GM12878 (cell line): ENCODE results near the gene TGFBR1. TPM values are rescaled to one million over a fixed set of nuclear protein-coding genes. Genes with fewer than 3 reads are reported as not detected.

Experiments used
- ATAC-seq: fragments of 200-7000 bp; cut with Tn5 transposase; 3 replicates; pipeline ENCODE4 v1.9.1; 2020; ENCODE audit warnings: mild to moderate bottlenecking, moderate library complexity
- BruUV-seq: library from RNA; stranded (reverse); fragments of 400-500 nt; replicated peaks from 2 replicates; lab custom pipeline; 2021; lab: Mats Ljungman, UMichigan
- CTCF ChIA-PET: fragments of 300-600 bp; sonication (Branson Sonifier 250); formaldehyde crosslinking; extraction: SDS; loops from one replicate; lab custom pipeline; 2021; ENCODE audit warnings: inconsistent platforms; lab: Yijun Ruan, JAX
- POLR2A ChIA-PET: fragments of 350-600 bp; formaldehyde crosslinking; extraction: SDS; loops from one replicate; lab custom pipeline; 2021; ENCODE audit warnings: inconsistent platforms; lab: Charles Lee
- RAD21 ChIA-PET: fragments of 300-600 bp; sonication (Branson Sonifier 250); formaldehyde crosslinking; loops from one replicate; lab custom pipeline; 2023; ENCODE audit warnings: antibody characterized with exemption; ENCODE audit not compliant: unreplicated experiment; lab: Charles Lee
- SMC1A ChIA-PET: fragments of 300-600 bp; sonication (Branson Sonifier 250); formaldehyde crosslinking; loops from one replicate; lab custom pipeline; 2023; ENCODE audit not compliant: unreplicated experiment, uncharacterized antibody; lab: Charles Lee
- DNase-seq: peaks from one replicate; pipeline ENCODE4 v3.0.0-alpha.2; 2011; ENCODE audit warnings: low read depth, low spot score
- FAIRE-seq: peaks from 3 replicates; lab custom pipeline; 2011; peaks lifted over from hg19 to GRCh38; lab: Jason Lieb, UNC
- H2AFZ ChIP-seq: 2 replicates; pipeline ENCODE4 v1.6.0; 2011; ENCODE audit warnings: low read depth, low read length, control low read depth; ENCODE audit not compliant: control insufficient read depth
- H3K27ac ChIP-seq: 2 replicates; pipeline ENCODE4 v1.5.1; 2011; ENCODE audit warnings: control low read depth; ENCODE audit not compliant: control insufficient read depth, insufficient read depth
- H3K27me3 ChIP-seq, 2 experiments: replicated peaks in 1 of 2; 2 replicates each; pipeline versions ENCODE4 v1.6.0 to v1.6.1; 2011; ENCODE audit warnings: low read length in 1 of 2; ENCODE audit not compliant: control insufficient read depth in 2 of 2, insufficient read depth in 2 of 2
- H3K36me3 ChIP-seq, 2 experiments: 2 replicates each; pipeline ENCODE4 v1.5.1; 2011; ENCODE audit warnings: low read length in 1 of 2; ENCODE audit not compliant: control insufficient read depth in 2 of 2, insufficient read depth in 2 of 2
- H3K4me1 ChIP-seq: 2 replicates; pipeline ENCODE4 v1.6.1; 2011; ENCODE audit warnings: mild to moderate bottlenecking, low read length, moderate library complexity, mixed read lengths; ENCODE audit not compliant: control insufficient read depth, insufficient read depth
- H3K4me2 ChIP-seq: 2 replicates; pipeline ENCODE4 v1.6.0; 2011; ENCODE audit warnings: control low read depth; ENCODE audit not compliant: control insufficient read depth, insufficient read depth
- H3K4me3 ChIP-seq: fragments of 200-600 bp; sonication (generic); 2 replicates; pipeline ENCODE4 v1.5.1; 2016
- H3K79me2 ChIP-seq: 2 replicates; pipeline ENCODE4 v1.6.0; 2011; ENCODE audit warnings: low read length; ENCODE audit not compliant: control insufficient read depth, insufficient read depth
- H3K9ac ChIP-seq: 2 replicates; pipeline ENCODE4 v1.8.0; 2011; ENCODE audit warnings: low read length, control low read depth, mixed read lengths; ENCODE audit not compliant: control insufficient read depth, insufficient read depth
- H3K9me3 ChIP-seq: replicated peaks from 3 replicates; pipeline ENCODE4 v1.5.1; 2011; ENCODE audit warnings: mild to moderate bottlenecking, low read length; ENCODE audit not compliant: control insufficient read depth, insufficient read depth
- H4K20me1 ChIP-seq: 2 replicates; pipeline ENCODE4 v1.6.0; 2011; ENCODE audit not compliant: control insufficient read depth, insufficient read depth
- BCLAF1 ChIP-seq: fragments of 450-650 bp; IDR thresholded peaks from 2 replicates; pipeline ENCODE4 v1.6.1; 2017; ENCODE audit warnings: antibody characterized with exemption, mild to moderate bottlenecking, moderate library complexity
- CEBPB ChIP-seq, 2 experiments: fragments of 150-350 bp in 1 of 2; IDR thresholded peaks; 2 replicates each; pipeline ENCODE4 v1.6.1; 2012 to 2014; ENCODE audit warnings: low read depth in 2 of 2, low read length in 2 of 2, borderline replicate concordance in 1 of 2, inconsistent platforms in 1 of 2
- CEBPZ ChIP-seq: fragments of 150-350 bp; IDR thresholded peaks from 2 replicates; pipeline ENCODE4 v1.6.1; 2016; ENCODE audit warnings: low read depth, low read length
- DPF2 ChIP-seq: fragments of 450-650 bp; IDR thresholded peaks from 2 replicates; pipeline ENCODE4 v1.6.1; 2017; ENCODE audit warnings: mild to moderate bottlenecking
- EGR1 ChIP-seq, 2 experiments: IDR thresholded peaks; 1 replicate in 1 of 2; 2 replicates in 1 of 2; pipeline ENCODE4 v1.6.1; 2011 to 2012; ENCODE audit warnings: low read depth in 2 of 2, low read length in 2 of 2, borderline replicate concordance in 1 of 2, mild to moderate bottlenecking in 1 of 2, moderate library complexity in 1 of 2
- MLLT1 ChIP-seq: fragments of 450-650 bp; IDR thresholded peaks from 2 replicates; pipeline ENCODE4 v1.6.1; 2016; ENCODE audit warnings: mild to moderate bottlenecking
- MXI1 ChIP-seq: fragments of 150-350 bp; IDR thresholded peaks from 2 replicates; pipeline ENCODE4 v1.6.1; 2011; ENCODE audit warnings: low read depth, mild to moderate bottlenecking, inconsistent platforms, low read length, improper control_type of control experiment
- PML ChIP-seq: IDR thresholded peaks from 2 replicates; pipeline ENCODE4 v1.6.1; 2012; ENCODE audit warnings: low read length, inconsistent platforms
- RCOR1 ChIP-seq: conservative IDR thresholded peaks from 2 replicates; pipeline ENCODE4 v1.6.1; 2012; ENCODE audit warnings: low read depth, low read length, improper control_type of control experiment
- SIN3A ChIP-seq: IDR thresholded peaks from 2 replicates; pipeline ENCODE4 v1.6.1; 2012; ENCODE audit warnings: low read depth, low read length, improper control_type of control experiment
- SMAD1 ChIP-seq: fragments of 450-650 bp; IDR thresholded peaks from 2 replicates; pipeline ENCODE4 v1.6.1; 2018; ENCODE audit warnings: mild to moderate bottlenecking, low read depth; ENCODE audit not compliant: partially characterized antibody
- TCF3 ChIP-seq: IDR thresholded peaks from 2 replicates; pipeline ENCODE4 v1.6.1; 2012; ENCODE audit warnings: low read depth, mild to moderate bottlenecking, low read length, borderline replicate concordance; ENCODE audit not compliant: insufficient read depth
- USF2 ChIP-seq: IDR thresholded peaks from 2 replicates; pipeline ENCODE4 v1.6.1; 2011; ENCODE audit warnings: low read depth, low read length, improper control_type of control experiment, borderline replicate concordance
- ZNF384 ChIP-seq: IDR thresholded peaks from 2 replicates; pipeline ENCODE4 v1.6.1; 2012; ENCODE audit warnings: low read depth, mild to moderate bottlenecking, low read length, improper control_type of control experiment, borderline replicate concordance
- WGBS: methylation state at CpG from one replicate; pipeline ENCODE4 v1.1.6; 2016; ENCODE audit warnings: low lambda C conversion rate; ENCODE audit not compliant: insufficient replicate concordance, insufficient coverage; ENCODE audit errors: missing lambda C conversion rate; 5-methylcytosine and 5-hydroxymethylcytosine counted together
- in situ Hi-C: fragments of 300-500 bp; cut with MboI; formaldehyde crosslinking; loops from 9 replicates; pipeline ENCODE4 v1.14.3; 2018; ENCODE audit warnings: mixed read lengths
- intact Hi-C: fragments of 100-400 bp; cut with micrococcal nuclease; formaldehyde crosslinking; loops from one replicate; pipeline ENCODE4 v1.14.2; 2022; ENCODE audit not compliant: unreplicated experiment
- polyA plus RNA-seq, 11 experiments: library from polyadenylated mRNA; depleted of rRNA in 4 of 11; unstranded in 6 of 11; stranded (reverse) in 5 of 11; fragments of >200 nt; fragmentation: Nextera tagmentation in 4 of 11; fragmentation: Illumina TruSeq in 1 of 11; extraction: Ambion mirVana in 4 of 11; extraction: Trizol in 1 of 11; gene quantifications; 1 replicate in 1 of 11; 2 replicates in 10 of 11; pipeline versions ENCODE4 v1.2.1 to v1.2.3, GENCODE V29; 2011 to 2016; ENCODE audit warnings: inconsistent platforms in 2 of 11, missing spikeins in 2 of 11, low read depth in 1 of 11
- total RNA-seq, 4 experiments: library from RNA; depleted of rRNA in 3 of 4; stranded (reverse); fragments of >200 nt in 3 of 4; fragmentation: Illumina TruSeq in 1 of 4; extraction: Trizol in 1 of 4; gene quantifications; 2 replicates each; pipeline versions ENCODE4 v1.2.1 to v1.2.3, GENCODE V29; 2013 to 2021

The TGFBR1 gene
- total and polyA plus RNA-seq, 10 of the 15 experiments (the other 5 are each of a cell fraction or from before 2014, with no cell fraction given), result 2.9 to 27.2 (median 16.6) TPM

GRCh38 chr9:99129091-99129490, 24.2 kb downstream of the TGFBR1 start:
- no peaks in the 10 kb centered on the region; the same call in 1 of the 3 replicates for H3K9me3 ChIP-seq
- ChIA-PET POLR2A (interaction anchor here (1.5 kb wide), 1 partner anchor 25 kb away, joined by 4 read pairs; the partner anchor contains the start of gene TGFBR1), SMC1A (interaction anchor here (0.6 to 2.6 kb wide), 6 partner anchors 10 to 142 kb away, joined by 3 to 8 read pairs (median 4); no protein-coding TSS in a partner anchor), RAD21 (interaction anchor here (1.6 to 2.8 kb wide), 3 partner anchors 8 to 24 kb away, joined by 4 to 9 read pairs (median 6); partner anchors contain the start of gene TGFBR1), CTCF (interaction anchor here (0.8 to 1.5 kb wide), 3 partner anchors 9 to 26 kb away, joined by 3 to 5 read pairs (median 3); no protein-coding TSS in a partner anchor)
- H3K36me3 ChIP-seq, result 0 out of 4 replicates have a peak, but pooled peaks cover 0 to 4% of the 10 kb centered on the region in 2 experiments
- H3K4me3 ChIP-seq, result no peak overlapping the region
- H3K4me2 ChIP-seq, result no peak overlapping the region
- H3K79me2 ChIP-seq, result peaks cover 7% of the 10 kb centered on the region
- peaks cover 37% of the 10 kb centered on the region for H3K4me1 ChIP-seq
- BruUV-seq, result no TSS peak
- H3K9ac ChIP-seq, result no peak overlapping the region
- intact Hi-C loops, result no loop called here
- FAIRE-seq (no peak), ATAC-seq (no peak), DNase-seq (no peak)
- peak overlapping the region; percentile 22; the same call in 1 of the 2 replicates for H3K27ac ChIP-seq
- in situ Hi-C loops, result no loop called here
- WGBS, result 100% methylated on average over 1 of the region's 1 CpG
- no peaks in the 10 kb centered on the region for H3K27me3 ChIP-seq
- H2AFZ ChIP-seq, result no peak overlapping the region
- H4K20me1 ChIP-seq, result no peaks in the 10 kb centered on the region
- TF ChIP-seq TCF3, result no peak
- no peak for TF ChIP-seq DPF2
- no peak for TF ChIP-seq USF2
- no peak for TF ChIP-seq MXI1
- TF ChIP-seq CEBPZ, result no peak
- no peak for TF ChIP-seq EGR1 (IDR thresholded peaks at IDR 0.05; ENCODE audit: borderline replicate concordance in 1 of 2, low read depth in 2 of 2, low read length in 2 of 2)
- no peak for TF ChIP-seq MLLT1
- no peak for TF ChIP-seq PML
- TF ChIP-seq SIN3A, result no peak
- TF ChIP-seq CEBPB (IDR thresholded peaks at IDR 0.05; ENCODE audit: borderline replicate concordance in 1 of 2, low read depth in 2 of 2, low read length in 2 of 2), result no peak
- no peak for TF ChIP-seq SMAD1
- no peak for TF ChIP-seq ZNF384
- no peak for TF ChIP-seq BCLAF1
- TF ChIP-seq RCOR1, result no peak
